ENCODE measurements around the gene TMEM132C.

The TMEM132C gene

DNA sequence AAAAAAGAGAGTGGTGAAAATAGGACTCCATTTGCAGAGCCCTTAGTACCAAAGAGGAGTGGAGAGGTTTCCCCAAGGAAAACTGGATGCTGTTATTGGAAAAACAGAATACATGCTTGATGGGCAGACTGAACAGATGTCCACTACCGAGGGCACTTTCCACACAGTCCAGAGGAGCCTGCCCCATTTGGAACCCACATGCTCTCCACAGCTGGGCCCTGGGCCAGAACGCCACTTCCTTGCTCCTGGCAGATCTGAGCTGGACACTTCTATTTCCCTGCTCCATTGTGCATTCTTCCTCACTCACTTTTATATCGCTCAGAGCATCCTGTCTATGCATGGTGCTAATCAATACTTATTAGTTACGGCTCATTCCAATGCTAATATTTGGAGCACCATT, 306.9 kb downstream of the TMEM132C start:
- TF ChIP-seq, protein P1, sequence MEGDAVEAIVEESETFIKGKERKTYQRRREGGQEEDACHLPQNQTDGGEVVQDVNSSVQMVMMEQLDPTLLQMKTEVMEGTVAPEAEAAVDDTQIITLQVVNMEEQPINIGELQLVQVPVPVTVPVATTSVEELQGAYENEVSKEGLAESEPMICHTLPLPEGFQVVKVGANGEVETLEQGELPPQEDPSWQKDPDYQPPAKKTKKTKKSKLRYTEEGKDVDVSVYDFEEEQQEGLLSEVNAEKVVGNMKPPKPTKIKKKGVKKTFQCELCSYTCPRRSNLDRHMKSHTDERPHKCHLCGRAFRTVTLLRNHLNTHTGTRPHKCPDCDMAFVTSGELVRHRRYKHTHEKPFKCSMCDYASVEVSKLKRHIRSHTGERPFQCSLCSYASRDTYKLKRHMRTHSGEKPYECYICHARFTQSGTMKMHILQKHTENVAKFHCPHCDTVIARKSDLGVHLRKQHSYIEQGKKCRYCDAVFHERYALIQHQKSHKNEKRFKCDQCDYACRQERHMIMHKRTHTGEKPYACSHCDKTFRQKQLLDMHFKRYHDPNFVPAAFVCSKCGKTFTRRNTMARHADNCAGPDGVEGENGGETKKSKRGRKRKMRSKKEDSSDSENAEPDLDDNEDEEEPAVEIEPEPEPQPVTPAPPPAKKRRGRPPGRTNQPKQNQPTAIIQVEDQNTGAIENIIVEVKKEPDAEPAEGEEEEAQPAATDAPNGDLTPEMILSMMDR (IDR thresholded peaks at IDR 0.05; ENCODE audit: low read length, missing control alignments), result no peak
- H3K4me3 ChIP-seq (replicated peaks; ENCODE audit: low read depth, low read length), result no peak overlapping the region
- DNase-seq (ENCODE audit: low read depth), result no peak

DNA sequence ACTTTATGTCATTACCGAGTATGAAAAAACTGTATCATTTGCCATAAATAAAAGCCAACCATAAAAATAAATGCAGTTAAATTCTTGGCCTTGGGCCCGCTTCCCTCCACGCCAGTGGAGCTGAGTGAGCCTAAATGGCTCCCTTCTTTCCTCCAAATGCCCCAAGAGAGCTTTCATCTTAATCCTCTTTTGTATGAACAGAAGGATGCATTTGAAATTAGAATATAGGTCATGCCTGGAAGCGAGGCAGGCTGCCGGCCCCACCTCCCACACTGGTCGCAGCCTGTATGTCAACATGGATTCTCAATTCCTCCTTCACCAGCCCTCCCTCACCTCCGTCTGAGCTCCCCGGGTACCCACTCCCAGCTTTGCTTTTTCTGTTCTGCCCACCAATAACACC, 311.1 kb downstream of the TMEM132C start:
- TF ChIP-seq, protein P1 (IDR thresholded peaks at IDR 0.05; ENCODE audit: low read length, missing control alignments), result no peak
- no peak overlapping the region for H3K4me3 ChIP-seq (replicated peaks; ENCODE audit: low read depth, low read length)
- no peak for DNase-seq (ENCODE audit: low read depth)

DNA sequence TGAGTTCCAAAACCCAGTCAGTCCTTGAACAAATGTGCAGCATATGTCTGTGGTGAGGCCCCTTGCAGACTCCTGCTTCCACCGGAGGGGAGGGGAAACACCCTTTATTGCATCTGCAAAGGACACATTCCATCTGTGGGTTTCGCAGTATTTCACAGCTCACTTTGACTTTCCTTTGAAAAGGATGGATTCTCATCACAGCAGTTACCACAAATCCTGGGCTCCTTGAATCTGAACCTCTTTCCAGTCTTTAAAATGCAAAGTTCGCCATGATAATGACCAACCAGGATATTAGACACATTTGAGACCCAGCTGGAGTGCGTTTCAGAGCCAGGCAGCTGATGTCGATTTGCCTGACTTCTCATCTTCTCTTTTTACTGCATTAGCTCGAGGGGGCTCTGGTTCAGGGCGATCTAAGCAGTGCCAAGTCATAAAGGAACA, 314.4 kb downstream of the TMEM132C start:
- TF ChIP-seq, protein P1 (IDR thresholded peaks at IDR 0.05; ENCODE audit: low read length, missing control alignments), result no peak
- no peak for DNase-seq (ENCODE audit: low read depth)
- no peak overlapping the region for H3K4me3 ChIP-seq (replicated peaks; ENCODE audit: low read depth, low read length)

DNA sequence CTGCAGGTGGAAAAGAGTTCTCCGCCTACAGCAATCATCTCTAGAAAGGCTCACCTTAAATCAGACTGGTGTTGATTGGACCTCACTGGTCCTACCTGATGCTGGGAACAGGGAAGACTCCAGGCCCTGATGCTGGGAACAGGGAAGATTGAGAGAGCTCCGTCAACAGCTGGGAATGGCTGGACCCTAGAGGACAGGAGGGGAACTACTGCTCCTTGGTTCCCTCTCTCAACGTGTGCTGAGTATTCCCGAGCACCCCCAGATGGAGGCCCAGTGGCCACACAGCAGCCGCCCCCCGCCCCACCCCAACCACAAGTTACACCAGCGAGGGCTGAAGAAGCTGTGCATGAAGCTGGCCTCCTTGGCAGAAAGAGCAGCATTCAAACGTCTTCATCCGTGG, 316.5 kb downstream of the TMEM132C start:
- TF ChIP-seq, protein P1 (IDR thresholded peaks at IDR 0.05; ENCODE audit: low read length, missing control alignments), result no peak
- DNase-seq (ENCODE audit: low read depth), result no peak
- no peak overlapping the region for H3K4me3 ChIP-seq (replicated peaks; ENCODE audit: low read depth, low read length)

DNA sequence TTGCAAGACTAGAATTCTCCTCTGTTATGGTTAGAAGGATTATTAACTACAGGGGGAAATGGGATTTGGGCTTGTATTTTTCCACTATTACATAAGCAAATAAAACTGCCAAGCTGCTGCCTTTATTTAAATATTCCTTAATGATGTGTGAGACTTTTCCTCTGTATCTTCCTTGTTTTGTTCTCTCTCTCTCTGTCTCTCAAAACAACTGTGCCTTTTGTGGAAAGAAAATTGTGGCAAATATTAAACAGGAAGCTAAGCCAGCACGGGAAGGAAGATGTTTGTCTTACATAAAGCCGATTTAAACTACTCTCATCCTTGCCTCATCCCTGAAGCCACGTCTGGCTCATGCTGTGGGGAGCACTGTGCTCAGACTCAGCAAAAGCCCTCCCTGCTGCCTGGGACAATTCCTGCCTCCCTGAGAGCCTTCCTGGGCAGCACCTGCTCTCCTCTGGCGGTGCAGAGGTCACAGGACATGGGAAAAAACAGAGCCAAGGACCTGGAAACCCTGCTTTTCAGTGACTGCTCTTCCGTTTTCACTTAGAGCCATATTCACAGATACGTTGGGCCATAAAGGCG, 319.6 kb downstream of the TMEM132C start:
- no peak for DNase-seq (ENCODE audit: low read depth)
- TF ChIP-seq, protein P1 (IDR thresholded peaks at IDR 0.05; ENCODE audit: low read length, missing control alignments), result no peak
- no peak overlapping the region for H3K4me3 ChIP-seq (replicated peaks; ENCODE audit: low read depth, low read length)

DNA sequence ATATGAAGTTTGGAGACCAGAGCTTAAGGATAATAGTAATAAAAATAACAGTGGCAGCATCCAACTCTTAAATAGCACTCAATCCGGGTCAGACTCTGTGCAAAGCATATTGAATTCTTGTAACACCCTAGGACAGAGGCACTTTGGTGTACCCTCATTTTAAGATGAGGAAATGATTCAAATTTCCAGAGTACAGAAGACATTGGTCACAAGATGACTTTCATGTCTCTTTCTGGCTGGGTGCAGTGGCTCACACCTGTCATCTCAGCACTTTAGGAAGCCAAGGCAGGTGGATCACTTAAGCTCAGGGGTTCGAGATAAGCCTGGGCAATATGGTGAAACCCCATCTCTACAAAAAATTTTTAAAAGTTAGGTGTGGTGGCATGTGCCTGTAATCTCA, 320.9 kb downstream of the TMEM132C start:
- TF ChIP-seq, protein P1 (IDR thresholded peaks at IDR 0.05; ENCODE audit: low read length, missing control alignments), result no peak
- H3K4me3 ChIP-seq (replicated peaks; ENCODE audit: low read depth, low read length), result no peak overlapping the region
- no peak for DNase-seq (ENCODE audit: low read depth)

DNA sequence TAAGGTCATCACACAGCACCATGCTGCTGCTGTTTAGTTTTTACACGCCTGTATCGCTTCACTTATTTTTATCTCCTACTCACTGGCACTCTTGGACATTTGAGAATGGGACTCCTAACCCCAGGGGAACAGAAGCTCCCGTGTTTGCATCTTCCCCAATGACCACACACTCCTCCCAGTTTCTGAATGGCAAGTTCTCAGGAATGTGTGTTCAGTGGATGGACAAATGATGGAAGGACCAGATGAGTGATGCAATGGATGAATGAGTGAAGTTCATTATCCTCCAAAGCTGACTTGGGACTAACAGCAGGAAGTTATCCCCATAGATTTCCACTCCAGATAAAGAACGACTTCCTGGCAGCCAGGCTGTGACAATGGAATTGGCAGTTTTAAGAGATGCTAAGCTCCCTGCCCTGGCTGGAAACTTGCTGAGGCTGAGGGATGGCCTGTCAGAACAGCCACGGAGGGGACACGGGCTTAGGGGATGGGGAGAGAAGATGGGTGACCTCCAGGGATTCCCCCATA, 325.3 kb downstream of the TMEM132C start:
- no peak overlapping the region for H3K4me3 ChIP-seq (replicated peaks; ENCODE audit: low read depth, low read length)
- TF ChIP-seq, protein P1 (IDR thresholded peaks at IDR 0.05; ENCODE audit: low read length, missing control alignments), result no peak
- DNase-seq (ENCODE audit: low read depth), result no peak
